Measurements from ENCODE around the gene IFNK.

IFNK gene

GRCh38 chr9:27539479-27540441 is 15.7 kb downstream of the IFNK start:
- DNase-seq: no peak

- DNase-seq: no peak
These were observed 16.4 kb downstream of the IFNK start for GRCh38 chr9:27540502-27540901.

GRCh38 chr9:27541740-27542139 is 17.6 kb downstream of the IFNK start:
- DNase-seq: no peak

- no peak for DNase-seq
These were observed 18.4 kb downstream of the IFNK start for GRCh38 chr9:27542508-27542907.

GRCh38 chr9:27545471-27545870 is 21.4 kb downstream of the IFNK start:
- DNase-seq: no peak

- no peak for DNase-seq
These were observed 24.1 kb downstream of the IFNK start for GRCh38 chr9:27548055-27548741.

- no peak for DNase-seq
These were observed 25.2 kb downstream of the IFNK start for GRCh38 chr9:27549196-27549755.

GRCh38 chr9:27554712-27555111 is 30.6 kb downstream of the IFNK start:
- no peak for DNase-seq

- peak; percentile 21 for DNase-seq
These were observed 32.4 kb downstream of the IFNK start for GRCh38 chr9:27556470-27556869.

GRCh38 chr9:27558307-27558706 is 34.2 kb downstream of the IFNK start:
- no peak for DNase-seq

GRCh38 chr9:27560457-27560856 is 36.4 kb downstream of the IFNK start:
- no peak for DNase-seq

GRCh38 chr9:27561685-27562084 is 37.6 kb downstream of the IFNK start:
- DNase-seq: no peak

- no peak for DNase-seq
These were observed 39.8 kb downstream of the IFNK start for GRCh38 chr9:27563738-27564430.

- no peak for DNase-seq
These were observed 40.6 kb downstream of the IFNK start for GRCh38 chr9:27564670-27565069.

- DNase-seq: no peak
These were observed 41.6 kb downstream of the IFNK start for GRCh38 chr9:27565696-27566095.

GRCh38 chr9:27566118-27566517 is 42.0 kb downstream of the IFNK start:
- DNase-seq: no peak

GRCh38 chr9:27569406-27569805 is 45.3 kb downstream of the IFNK start:
- DNase-seq: no peak

GRCh38 chr9:27571011-27571410 is 46.9 kb downstream of the IFNK start:
- no peak for DNase-seq

- DNase-seq: no peak
These were observed 48.0 kb downstream of the IFNK start for GRCh38 chr9:27572061-27572460.

GRCh38 chr9:27572566-27572917 is 48.5 kb downstream of the IFNK start:
- DNase-seq: no peak

GRCh38 chr9:27572918-27573633 is 49.0 kb downstream of the IFNK start, which contains the start of gene C9orf72:
Gene C9orf72, minus strand, starts transcription at chr9:27573481. Its CDS starts 6,361 bp downstream, at chr9:27567120.
- DNase-seq: no peak

Data from NCI-H524 treated with DMSO at 0.1 percent for 48 hours (cell line).